Measurements from ENCODE around the gene SLC9A9. TPM values are rescaled to one million over a fixed set of nuclear protein-coding genes. Genes with fewer than 3 reads are reported as not detected.

The SLC9A9 gene
- total and polyA plus RNA-seq, 9 of the 15 experiments (the other 6 are each of a cell fraction or from before 2014, with no cell fraction given), result 0.03 to 0.13 TPM; not detected in 7

DNA sequence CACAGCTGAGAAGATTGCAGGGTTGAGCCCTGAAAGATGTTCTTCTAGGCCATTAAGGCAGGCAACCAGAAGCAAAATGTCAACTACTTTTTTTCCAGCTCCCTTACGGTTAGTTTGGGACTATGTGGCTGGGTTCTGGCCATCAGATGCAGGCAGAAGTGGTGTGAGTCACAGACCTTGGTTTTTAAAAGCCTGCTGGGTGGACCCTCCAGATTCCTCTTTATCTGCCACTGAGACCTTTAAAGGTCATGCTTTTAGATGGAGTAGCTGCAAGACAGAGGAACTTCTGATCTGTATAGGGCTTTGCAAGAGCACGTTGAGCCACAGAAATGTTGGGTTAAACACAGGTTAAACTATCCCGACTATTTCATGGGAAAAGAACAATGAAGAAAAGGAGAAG is 625.8 kb downstream of the SLC9A9 start (continued):
- TF ChIP-seq RAD21 (CRISPR knock-in tag; conservative IDR thresholded peaks at IDR 0.05 in 1 of 2, IDR thresholded peaks at IDR 0.05 in 1 of 2) (no peak; a peak in 1 of 4 replicates), KLF1 (tag; IDR thresholded peaks at IDR 0.05) (no peak), MCM7 (IDR thresholded peaks at IDR 0.05) (no peak), PPARD (CRISPR knock-in tag; IDR thresholded peaks at IDR 0.05) (no peak), EWSR1 (IDR thresholded peaks at IDR 0.05; ENCODE audit: borderline replicate concordance, low read depth, partially characterized antibody) (no peak), XRCC3 (IDR thresholded peaks at IDR 0.05) (no peak), CBFA2T2 (conservative IDR thresholded peaks at IDR 0.05) (peak; percentile 63), ZNF197 (CRISPR knock-in tag; IDR thresholded peaks at IDR 0.05; ENCODE audit: low read depth) (no peak), MEIS2 (IDR thresholded peaks at IDR 0.05; ENCODE audit: partially characterized antibody) (no peak), C11orf30 (IDR thresholded peaks at IDR 0.05; ENCODE audit: low read depth) (no peak), POLR3G (IDR thresholded peaks at IDR 0.05; ENCODE audit: extremely low read depth, insufficient read length, insufficient replicate concordance) (no peak), NR2F6 (CRISPR knock-in tag; IDR thresholded peaks at IDR 0.05) (no peak), LEF1 (IDR thresholded peaks at IDR 0.05) (no peak), CBFA2T3 (IDR thresholded peaks at IDR 0.05) (peak; percentile 81), NUFIP1 (IDR thresholded peaks at IDR 0.05; ENCODE audit: partially characterized antibody) (no peak)
- TF ChIP-seq, protein P1, sequence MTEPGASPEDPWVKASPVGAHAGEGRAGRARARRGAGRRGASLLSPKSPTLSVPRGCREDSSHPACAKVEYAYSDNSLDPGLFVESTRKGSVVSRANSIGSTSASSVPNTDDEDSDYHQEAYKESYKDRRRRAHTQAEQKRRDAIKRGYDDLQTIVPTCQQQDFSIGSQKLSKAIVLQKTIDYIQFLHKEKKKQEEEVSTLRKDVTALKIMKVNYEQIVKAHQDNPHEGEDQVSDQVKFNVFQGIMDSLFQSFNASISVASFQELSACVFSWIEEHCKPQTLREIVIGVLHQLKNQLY (CRISPR knock-in tag; conservative IDR thresholded peaks at IDR 0.05), result no peak
- TF ChIP-seq, protein P2, sequence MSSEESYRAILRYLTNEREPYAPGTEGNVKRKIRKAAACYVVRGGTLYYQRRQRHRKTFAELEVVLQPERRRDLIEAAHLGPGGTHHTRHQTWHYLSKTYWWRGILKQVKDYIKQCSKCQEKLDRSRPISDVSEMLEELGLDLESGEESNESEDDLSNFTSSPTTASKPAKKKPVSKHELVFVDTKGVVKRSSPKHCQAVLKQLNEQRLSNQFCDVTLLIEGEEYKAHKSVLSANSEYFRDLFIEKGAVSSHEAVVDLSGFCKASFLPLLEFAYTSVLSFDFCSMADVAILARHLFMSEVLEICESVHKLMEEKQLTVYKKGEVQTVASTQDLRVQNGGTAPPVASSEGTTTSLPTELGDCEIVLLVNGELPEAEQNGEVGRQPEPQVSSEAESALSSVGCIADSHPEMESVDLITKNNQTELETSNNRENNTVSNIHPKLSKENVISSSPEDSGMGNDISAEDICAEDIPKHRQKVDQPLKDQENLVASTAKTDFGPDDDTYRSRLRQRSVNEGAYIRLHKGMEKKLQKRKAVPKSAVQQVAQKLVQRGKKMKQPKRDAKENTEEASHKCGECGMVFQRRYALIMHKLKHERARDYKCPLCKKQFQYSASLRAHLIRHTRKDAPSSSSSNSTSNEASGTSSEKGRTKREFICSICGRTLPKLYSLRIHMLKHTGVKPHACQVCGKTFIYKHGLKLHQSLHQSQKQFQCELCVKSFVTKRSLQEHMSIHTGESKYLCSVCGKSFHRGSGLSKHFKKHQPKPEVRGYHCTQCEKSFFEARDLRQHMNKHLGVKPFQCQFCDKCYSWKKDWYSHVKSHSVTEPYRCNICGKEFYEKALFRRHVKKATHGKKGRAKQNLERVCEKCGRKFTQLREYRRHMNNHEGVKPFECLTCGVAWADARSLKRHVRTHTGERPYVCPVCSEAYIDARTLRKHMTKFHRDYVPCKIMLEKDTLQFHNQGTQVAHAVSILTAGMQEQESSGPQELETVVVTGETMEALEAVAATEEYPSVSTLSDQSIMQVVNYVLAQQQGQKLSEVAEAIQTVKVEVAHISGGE (CRISPR knock-in tag; IDR thresholded peaks at IDR 0.05), result no peak
- TF ChIP-seq, protein P3, sequence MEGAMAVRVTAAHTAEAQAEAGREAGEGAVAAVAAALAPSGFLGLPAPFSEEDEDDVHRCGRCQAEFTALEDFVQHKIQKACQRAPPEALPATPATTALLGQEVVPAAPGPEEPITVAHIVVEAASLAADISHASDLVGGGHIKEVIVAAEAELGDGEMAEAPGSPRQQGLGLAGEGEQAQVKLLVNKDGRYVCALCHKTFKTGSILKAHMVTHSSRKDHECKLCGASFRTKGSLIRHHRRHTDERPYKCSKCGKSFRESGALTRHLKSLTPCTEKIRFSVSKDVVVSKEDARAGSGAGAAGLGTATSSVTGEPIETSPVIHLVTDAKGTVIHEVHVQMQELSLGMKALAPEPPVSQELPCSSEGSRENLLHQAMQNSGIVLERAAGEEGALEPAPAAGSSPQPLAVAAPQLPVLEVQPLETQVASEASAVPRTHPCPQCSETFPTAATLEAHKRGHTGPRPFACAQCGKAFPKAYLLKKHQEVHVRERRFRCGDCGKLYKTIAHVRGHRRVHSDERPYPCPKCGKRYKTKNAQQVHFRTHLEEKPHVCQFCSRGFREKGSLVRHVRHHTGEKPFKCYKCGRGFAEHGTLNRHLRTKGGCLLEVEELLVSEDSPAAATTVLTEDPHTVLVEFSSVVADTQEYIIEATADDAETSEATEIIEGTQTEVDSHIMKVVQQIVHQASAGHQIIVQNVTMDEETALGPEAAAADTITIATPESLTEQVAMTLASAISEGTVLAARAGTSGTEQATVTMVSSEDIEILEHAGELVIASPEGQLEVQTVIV (CRISPR knock-in tag; IDR thresholded peaks at IDR 0.05; ENCODE audit: borderline replicate concordance), result no peak
- TF ChIP-seq, protein P4, sequence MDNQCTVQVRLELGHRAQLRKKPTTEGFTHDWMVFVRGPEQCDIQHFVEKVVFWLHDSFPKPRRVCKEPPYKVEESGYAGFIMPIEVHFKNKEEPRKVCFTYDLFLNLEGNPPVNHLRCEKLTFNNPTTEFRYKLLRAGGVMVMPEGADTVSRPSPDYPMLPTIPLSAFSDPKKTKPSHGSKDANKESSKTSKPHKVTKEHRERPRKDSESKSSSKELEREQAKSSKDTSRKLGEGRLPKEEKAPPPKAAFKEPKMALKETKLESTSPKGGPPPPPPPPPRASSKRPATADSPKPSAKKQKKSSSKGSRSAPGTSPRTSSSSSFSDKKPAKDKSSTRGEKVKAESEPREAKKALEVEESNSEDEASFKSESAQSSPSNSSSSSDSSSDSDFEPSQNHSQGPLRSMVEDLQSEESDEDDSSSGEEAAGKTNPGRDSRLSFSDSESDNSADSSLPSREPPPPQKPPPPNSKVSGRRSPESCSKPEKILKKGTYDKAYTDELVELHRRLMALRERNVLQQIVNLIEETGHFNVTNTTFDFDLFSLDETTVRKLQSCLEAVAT (IDR thresholded peaks at IDR 0.05), result no peak
